OCI-M2 (cell line): ENCODE data around the gene LUC7L3.

Experiments used
- DNase-seq: peaks from one replicate; lab custom pipeline; 2025; ENCODE audit not compliant: unreplicated experiment; lab: John Stamatoyannopoulos, UW

LUC7L3 gene

GRCh38 chr17:50685691-50686493, 33.5 kb upstream of the LUC7L3 start:
- no peak for DNase-seq

DNA sequence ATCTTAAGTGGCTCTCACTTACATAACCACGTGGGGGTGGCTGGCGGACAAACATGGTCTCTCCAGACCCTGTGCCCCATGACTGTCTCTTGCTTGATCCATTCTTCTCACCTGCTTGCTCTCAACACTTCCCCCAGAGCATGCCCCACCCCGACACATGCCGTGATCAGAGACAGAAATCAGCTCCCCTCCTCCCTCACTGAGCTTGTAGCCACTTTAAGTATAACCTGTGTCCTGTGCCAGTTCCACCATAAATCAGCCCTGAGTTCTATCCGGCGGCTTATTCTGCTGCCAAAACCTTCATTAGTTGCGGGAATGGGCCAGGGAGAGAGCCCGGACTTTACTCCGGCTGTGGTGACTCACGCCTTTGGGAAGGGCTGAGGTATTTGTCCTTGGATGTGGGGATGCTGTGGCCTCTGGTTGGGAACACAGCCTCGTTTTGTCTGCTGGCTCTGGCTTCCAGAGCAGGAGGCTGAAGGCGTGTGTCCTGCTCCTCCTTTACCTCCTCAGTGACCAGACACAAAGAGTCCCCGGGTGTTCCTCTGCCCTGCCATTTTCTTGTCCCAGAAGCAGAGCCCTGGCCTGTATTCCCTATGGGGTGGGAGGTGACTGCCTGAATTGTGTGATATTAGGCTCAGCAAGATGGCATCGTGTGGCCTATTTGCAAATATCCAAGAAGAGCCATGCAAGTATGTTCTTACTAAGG, 32.8 kb upstream of the LUC7L3 start:
- no peak for DNase-seq

DNA sequence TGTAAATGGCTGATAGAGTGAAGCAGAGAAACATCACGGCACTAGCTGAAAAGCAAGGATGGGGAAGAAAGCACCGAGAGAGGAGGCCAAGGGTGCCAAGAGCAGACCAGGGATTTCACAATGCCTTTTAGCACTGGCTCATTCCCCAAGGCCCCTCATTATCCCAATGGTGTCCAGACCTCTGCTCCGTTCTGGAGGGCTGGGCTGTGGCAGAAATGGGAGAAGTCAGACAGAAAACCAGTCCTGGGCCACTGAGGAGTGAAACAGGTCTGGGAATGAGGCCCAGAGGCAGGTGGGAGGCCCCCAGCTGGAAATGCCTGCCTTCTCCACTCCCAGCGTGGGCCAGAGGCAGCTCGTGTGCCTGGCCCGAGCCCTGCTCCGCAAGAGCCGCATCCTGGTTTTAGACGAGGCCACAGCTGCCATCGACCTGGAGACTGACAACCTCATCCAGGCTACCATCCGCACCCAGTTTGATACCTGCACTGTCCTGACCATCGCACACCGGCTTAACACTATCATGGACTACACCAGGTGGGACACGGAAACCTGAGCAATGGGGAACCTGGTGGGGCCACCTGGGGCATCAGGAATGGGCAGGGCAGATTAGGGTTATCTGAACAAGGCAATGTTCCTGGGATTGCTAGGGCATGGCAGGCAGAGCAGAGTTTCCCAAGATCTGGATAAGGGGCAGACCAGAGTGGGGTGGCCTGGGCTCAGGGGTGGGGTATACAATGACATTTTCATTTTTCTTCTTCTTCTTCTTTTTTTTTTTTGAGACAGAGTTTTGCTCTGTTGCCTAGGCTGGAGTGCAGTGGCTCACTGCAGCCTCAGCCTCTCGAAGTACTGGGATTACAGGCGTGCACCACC, 32.0 kb upstream of the LUC7L3 start:
- no peak for DNase-seq

DNA sequence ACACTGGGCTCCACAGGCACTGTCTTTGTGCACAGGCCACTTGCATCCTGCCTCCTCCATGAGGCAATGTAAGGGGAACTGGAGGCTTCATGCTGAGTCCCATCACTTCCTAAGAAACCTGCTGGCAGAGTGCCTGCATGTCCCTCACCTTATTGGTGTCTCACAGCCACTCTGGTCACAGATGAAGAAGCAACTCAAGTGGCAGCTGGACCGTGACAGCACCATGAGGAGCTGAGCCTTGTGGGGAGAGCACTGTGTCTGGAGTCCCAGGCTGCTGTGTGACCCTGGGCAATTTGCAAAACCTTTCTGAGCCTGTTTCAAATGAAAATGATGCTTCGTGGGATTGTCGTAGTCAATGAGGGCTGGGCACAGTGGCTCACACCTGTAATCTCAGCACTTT, 31.2 kb upstream of the LUC7L3 start:
- no peak for DNase-seq

DNA sequence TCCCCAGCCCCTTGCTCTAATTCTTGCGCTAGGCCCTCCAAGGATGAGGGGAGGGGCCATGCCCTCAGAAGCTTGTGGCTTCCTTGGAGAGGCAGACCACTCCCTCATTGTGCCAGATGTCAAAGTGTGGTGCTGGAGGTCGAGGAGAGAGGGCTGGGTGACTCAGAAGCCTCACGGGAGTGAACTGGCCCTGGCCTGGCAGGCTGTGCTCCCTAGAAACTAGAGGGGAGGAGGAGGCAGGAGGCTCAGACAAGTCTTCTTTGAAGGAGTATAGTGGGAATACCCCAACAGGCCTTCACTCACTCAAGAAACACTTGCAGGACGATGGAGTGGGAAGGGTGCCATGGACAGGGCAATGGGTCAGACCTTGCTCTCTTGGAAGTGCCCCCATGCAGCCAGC, 30.2 kb upstream of the LUC7L3 start:
- no peak for DNase-seq

- no peak for DNase-seq
Measured at GRCh38 chr17:50689956-50690886, 29.2 kb upstream of the LUC7L3 start.

DNA sequence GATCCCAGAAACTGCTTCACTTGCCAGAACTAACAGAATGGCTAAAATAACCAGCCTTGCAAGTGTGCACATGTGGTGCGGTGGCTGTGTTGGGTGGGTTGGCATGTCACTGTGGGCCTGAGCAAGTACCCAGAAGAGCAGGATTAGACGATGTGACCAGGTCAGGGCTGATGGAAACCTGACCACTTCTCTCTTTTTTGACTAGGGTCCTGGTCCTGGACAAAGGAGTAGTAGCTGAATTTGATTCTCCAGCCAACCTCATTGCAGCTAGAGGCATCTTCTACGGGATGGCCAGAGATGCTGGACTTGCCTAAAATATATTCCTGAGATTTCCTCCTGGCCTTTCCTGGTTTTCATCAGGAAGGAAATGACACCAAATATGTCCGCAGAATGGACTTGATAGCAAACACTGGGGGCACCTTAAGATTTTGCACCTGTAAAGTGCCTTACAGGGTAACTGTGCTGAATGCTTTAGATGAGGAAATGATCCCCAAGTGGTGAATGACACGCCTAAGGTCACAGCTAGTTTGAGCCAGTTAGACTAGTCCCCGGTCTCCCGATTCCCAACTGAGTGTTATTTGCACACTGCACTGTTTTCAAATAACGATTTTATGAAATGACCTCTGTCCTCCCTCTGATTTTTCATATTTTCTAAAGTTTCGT, 28.4 kb upstream of the LUC7L3 start:
- no peak for DNase-seq

- no peak for DNase-seq
Measured at GRCh38 chr17:50691550-50692447, 27.6 kb upstream of the LUC7L3 start.

DNA sequence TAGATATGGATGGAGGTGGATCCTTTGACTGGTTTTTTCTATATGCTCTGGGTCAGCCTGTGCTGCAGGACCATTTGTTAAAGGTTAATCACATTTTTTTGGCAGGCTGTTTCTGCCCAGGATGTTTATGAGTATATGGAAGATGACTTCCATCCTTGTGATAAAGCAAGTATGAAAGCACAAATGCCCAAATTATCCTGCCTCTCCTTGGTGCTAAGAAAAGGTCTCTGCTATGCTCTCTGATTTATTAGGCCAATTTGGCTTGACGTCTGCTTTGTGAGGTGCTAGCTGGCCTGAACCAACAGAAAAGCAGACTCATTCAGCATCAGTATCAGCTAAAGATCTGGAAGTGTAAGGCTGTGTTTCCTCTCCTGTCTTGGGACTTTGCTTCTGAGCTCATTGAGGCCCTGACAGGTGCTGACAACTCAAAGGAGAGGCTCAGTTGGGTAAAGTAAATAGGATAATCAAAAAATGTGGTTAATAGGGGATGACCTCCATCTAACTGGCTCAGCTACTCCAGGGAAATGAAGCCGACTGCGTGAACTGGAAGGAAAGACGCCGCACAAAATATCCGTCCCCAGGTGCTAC, 26.9 kb upstream of the LUC7L3 start:
- no peak for DNase-seq

GRCh38 chr17:50693036-50693682, 26.2 kb upstream of the LUC7L3 start:
- DNase-seq: no peak

DNA sequence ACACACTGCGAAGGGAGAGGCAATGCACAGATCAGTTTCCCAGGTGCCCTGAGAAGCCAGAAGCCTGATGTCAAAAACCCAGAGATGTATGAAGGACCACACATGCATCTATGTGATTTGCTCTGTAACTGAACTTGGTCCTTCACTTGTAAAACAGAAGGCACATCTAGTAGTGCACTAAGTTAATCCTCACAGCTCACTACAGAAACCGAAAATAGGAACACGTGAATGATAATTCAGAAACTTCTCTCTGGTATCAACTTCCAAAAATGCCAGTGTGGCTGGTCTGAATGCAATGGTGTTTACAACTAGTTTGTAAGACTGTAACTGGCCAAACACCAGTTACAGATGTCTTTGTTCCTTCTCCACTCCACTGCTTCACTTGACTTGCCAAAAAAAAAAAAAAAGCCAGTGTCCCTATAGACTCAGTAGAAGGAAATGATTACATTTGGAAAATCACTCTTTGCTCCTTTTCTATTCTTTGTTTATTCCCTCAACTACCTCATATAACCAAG, 23.0 kb upstream of the LUC7L3 start:
- DNase-seq: no peak

- no peak for DNase-seq
Measured at GRCh38 chr17:50697062-50697461, 22.3 kb upstream of the LUC7L3 start.

- no peak for DNase-seq
Measured at GRCh38 chr17:50697663-50698272, 21.6 kb upstream of the LUC7L3 start.

- DNase-seq: no peak
Measured at GRCh38 chr17:50699410-50699809, 20.0 kb upstream of the LUC7L3 start.

DNA sequence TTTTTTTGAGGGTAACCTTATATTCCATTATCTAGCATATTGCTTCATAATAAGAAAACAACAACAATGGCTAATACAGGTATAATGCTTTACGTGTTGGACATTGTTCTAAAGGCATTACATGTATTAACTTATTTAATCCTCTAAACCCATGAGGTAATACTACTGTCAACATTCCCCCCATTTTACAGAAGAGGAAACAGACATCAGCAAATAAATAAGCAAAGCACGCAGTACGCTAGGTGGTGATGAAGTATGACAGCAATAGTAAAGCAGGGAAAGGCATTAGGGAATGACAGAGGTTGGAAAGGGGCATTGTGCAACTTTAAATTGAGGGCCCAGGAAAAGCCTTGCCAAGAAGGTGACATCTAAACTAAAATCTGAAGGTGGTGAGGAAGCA, 16.2 kb upstream of the LUC7L3 start:
- DNase-seq: no peak

DNA sequence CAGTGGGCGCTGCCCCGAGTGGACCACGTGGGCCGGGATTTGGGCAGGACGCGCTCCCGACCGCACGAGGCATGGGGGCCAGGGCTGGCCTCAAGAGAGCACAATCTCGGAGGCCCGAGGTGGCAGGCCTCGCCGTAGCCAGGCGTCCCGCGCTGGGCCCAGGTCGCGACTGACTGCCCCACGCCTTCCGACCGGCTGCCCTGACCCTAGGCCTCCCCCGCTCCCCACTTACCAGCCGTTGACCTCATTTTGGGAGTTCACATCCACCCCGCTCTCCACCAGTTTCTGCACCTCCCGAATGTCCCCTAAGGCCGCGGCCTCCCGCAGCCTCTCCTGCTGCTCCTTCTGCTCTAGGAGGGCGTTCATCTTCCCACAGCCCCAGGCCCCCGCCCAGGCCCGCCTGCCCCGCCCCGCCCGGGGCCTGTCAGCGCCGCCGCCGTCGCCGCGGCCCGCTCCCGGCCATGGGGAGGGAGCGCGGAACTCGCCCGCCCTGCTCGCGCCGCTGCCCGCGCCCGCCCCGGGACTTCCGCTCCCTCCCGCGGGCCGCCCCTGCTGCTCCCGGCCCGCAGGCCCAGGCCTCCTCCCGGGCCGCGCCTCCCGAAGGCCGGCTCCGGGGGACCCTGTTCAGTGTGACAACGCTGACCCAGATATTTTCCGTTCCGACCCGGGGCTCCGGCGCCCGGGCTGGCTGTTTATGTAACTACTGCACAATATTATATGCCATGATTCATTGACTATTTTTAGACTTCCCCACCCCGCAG, 11.9 kb upstream of the LUC7L3 start, which contains the start of gene ANKRD40:
Gene ANKRD40, minus strand, starts transcription at position 626 of the 761 bp plus-strand sequence. Its CDS starts 260 bp downstream, at position 366.
- no peak for DNase-seq
